GM18526 (cell line): ENCODE results near the gene SYNCRIP.

Source experiments
- POLR2A ChIP-seq: IDR thresholded peaks from 3 replicates; pipeline ENCODE4 v1.6.1; 2011; ENCODE audit not compliant: insufficient read length; ENCODE audit errors: extremely low read depth

Gene SYNCRIP

DNA sequence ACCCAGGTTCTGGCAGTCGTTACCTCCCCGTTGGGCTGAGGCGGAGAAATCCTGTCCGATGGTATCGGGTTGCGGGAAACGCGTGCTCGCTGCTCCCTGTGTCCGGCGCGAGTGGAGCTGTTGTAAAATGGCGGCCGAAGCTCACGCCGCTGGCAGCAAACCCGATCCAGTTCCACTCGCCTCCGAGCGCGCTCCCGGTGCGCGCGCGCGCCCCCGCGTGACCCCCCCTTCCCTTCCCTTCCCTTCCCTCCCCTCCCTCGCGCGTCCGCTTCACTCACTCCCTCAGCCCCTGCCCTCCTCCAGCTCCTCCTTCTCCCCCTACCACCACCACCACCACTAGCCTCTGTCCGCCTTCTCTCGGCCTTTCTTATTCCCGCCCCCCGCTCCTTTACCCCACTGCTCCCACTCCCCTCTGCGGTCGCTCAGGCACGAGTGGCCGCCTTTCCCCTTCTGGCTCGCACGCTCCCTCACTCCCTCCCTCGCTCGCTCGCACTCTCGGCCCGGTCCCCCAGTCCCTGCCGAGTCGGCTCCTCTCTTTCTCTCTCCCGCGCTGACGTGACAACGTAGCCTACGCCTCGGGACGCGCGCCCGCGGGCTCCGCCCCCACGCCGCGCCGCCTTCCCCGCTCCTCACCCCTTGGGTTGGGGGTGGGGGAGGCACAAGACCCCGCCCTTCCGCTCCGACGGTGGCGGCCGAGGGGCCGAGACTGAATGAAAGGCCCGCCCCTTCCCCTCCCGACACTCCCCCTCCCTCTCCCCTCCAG lies at the start of gene SYNCRIP:
TSS of gene SYNCRIP (minus strand) at position 113 of the 763 bp plus-strand sequence. CDS start 1,447 bp downstream, outside the sequence.
- TF ChIP-seq POLR2A: peak; percentile 76

DNA sequence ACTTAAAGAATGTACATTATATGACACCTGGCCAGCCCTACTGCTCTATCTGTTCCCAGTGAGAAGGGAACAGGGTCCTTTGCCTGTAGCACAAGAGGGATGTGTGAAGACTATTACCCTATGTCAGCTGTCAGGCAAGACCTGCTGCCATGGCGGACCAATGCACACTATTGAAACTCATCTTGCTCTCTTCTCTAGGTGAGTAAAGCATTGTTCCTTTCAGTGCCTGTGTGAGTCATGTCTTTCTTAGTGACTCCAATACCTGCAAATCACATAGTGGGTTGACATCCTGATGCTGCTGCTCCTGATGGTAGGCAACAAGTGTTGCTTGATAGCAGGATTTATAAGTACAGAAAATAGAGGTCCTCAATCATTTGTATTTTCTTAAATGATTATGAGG lies 48.8 kb upstream of the SYNCRIP start:
- TF ChIP-seq POLR2A: no peak

- no peak for TF ChIP-seq POLR2A
Observed at GRCh38 chr6:85690071-85690470, 47.4 kb upstream of the SYNCRIP start.

GRCh38 chr6:85685713-85686112 lies 43.0 kb upstream of the SYNCRIP start:
- no peak for TF ChIP-seq POLR2A

DNA sequence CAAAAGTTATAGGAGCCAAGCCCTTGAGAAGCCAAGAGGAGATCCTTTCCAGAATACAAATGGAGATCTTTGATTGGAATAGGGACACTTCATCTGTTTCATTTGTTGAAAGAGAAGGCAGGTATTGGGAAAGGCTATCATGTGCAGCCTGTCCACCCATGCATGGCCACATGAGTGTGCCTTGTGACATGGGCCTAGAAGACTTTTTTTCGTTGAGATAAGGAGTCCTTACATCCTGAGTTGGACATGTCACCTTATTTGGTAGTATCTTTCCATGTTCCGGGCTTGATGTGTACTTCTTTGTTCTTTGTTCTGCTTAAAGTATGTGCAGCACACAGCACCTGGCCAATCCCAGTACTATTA lies 42.1 kb upstream of the SYNCRIP start:
- no peak for TF ChIP-seq POLR2A

DNA sequence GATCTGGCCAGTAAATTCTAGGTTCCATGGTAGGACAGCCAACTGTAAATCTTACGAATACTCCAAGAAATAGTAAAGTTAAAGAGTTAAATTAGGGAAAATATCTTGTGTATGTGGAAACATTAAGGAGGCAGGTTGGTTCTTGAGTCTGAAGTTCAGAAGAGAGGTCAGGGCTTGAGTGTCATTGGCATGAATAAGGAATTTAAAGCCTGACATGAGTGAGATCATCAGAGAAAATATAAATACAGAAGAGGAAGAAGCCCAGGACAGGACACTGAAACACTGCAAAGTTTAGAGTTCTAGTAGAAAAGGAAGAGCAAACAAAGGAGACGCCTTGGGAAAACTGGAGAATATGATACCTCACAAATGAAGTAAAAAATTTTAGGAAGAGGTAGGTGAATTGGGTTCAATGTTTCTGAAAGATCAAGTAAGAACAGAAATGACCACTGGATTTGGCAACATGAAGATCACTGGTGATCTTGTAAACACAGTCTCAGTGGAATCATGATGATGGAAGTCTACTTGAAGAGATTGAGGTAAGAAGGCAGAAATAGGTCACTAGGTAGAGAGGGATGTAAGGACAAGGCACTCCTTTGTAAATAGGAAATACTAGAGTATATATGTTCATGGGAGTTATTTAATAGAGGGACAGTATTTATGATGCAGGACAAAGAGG lies 41.6 kb upstream of the SYNCRIP start:
- TF ChIP-seq POLR2A: no peak

DNA sequence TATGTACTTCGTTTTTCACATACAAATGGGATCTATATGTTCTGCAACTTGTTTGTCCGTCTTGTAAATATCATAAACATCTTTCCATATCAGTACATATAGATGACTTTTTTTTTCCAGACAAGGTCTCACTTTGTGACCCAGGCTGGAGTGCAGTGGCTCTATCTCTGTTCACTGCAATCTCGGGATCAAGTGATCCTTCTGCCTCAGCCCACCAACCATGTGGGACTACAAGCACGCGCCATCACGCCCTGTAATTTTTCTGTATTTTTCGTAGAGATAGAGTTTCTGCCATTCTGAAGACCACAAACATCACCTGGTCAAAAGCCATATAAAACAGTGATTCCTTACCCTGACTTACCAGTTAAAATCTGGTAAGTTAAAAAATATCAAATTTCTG lies 37.7 kb upstream of the SYNCRIP start:
- TF ChIP-seq POLR2A: no peak

DNA sequence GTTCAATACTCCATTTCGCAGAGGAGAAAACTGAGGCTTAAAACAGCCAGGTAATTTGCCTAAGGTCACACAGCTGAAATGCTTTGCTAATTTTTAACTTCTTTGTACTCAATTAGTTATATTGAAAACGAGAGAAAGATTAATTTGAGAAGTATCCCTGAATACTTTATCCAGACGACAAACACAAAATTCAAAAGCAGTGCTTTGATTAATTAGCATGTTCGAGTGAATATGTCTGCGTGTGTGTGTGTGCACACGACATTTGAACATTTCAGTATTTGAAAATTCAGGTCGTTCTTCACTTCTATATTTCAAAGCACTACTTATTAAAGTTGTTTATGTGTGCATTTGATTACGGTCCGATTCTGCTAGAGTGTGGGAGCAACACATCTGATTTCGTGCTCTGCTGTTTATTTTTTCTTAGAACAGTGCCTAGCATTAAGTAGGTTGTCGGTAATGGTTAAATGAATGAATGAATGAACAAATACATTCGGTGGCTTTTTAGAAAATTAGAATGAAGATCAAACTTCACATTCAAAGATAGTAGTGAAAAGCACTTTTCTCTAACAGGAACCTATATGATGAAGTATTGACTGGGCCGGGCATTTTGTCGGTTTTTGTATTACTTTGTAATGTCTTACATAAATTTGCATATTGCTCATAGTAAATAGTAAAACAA lies 36.9 kb upstream of the SYNCRIP start:
- TF ChIP-seq POLR2A: no peak

- peak; percentile 100 for TF ChIP-seq POLR2A
Observed at GRCh38 chr6:85678602-85679444, 36.1 kb upstream of the SYNCRIP start.

- no peak for TF ChIP-seq POLR2A
Observed at GRCh38 chr6:85678026-85678601, 35.4 kb upstream of the SYNCRIP start.

DNA sequence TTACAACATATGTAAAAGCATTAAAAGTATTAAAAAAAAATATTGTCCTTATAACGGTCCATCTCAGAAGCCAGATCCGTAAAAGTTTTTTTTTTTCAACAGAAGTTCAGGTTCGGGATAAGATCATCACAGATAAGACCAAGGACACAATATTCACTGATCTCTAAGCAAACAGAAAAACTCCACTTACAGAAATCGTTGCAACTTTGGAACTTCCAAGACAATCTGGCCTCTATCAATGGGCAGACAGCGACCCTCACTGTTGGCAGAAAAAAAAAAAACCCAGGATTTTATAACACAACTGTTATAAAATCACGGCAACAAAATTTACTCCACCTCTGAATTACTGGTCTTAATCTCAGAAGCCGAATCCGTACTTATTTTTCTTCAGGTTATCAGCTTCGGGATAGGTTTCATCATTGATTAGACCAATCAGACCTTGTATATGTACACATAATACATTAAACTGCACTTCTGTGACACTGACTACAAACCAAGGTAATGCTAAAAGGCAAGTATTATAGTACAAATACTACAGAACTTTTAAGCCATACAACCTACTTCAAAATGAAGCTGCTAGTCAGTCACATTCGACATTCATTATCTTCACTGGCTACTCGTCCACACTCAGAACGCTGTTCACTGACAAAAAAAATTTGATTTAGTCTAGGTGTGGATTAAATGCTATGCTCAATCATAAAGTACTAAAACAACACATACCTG lies 34.7 kb upstream of the SYNCRIP start:
- TF ChIP-seq POLR2A: no peak

GRCh38 chr6:85676086-85676729 lies 33.5 kb upstream of the SYNCRIP start:
- peak; percentile 26 for TF ChIP-seq POLR2A

DNA sequence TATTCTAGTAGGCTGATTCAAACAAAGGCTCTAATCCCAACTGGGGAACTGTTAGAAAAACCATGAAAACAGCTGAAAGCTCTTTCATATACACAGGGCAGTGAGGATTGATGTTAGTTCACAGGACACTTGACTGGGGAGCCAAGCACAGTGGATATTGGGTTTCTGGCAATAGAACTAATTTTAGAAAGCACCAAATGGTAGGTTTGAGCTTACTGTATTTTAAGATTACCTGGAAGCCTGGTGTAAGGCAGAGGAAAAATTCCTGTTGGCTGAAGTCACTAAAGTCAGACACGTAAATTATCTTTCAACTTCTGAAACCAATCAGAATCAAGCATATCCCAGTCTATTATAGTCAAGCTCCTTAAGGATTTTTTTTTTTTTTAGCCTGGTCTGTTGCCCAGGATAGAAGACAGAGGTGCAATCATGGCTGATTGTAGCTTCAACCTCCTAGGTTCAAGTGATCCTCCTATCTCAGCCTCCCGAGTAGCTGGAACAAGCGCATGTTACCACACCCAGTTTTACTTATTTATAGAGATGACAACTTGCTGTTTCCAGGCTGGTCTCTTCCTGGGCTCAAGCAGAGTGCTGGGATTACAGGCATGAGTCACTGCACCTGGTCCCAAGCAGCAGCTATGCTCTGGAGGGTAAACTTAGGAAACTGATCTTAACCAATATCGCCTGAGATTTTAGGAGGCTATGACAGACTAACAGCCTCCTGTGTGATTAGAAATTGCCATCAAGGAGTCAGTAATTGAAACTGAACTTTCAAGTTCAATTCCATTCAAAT lies 32.5 kb upstream of the SYNCRIP start:
- TF ChIP-seq POLR2A: peak; percentile 18
